ENCODE measurements around the gene NDUFS7. TPM values are rescaled to one million over a fixed set of nuclear protein-coding genes. Genes with fewer than 3 reads are reported as not detected.
A peak's percentile ranks its signal among the peaks of the same experiment; 100 is the strongest.

The NDUFS7 gene
- total RNA-seq, 6 donors from 2014 or later, result 38.8 to 121 (median 100) TPM

DNA sequence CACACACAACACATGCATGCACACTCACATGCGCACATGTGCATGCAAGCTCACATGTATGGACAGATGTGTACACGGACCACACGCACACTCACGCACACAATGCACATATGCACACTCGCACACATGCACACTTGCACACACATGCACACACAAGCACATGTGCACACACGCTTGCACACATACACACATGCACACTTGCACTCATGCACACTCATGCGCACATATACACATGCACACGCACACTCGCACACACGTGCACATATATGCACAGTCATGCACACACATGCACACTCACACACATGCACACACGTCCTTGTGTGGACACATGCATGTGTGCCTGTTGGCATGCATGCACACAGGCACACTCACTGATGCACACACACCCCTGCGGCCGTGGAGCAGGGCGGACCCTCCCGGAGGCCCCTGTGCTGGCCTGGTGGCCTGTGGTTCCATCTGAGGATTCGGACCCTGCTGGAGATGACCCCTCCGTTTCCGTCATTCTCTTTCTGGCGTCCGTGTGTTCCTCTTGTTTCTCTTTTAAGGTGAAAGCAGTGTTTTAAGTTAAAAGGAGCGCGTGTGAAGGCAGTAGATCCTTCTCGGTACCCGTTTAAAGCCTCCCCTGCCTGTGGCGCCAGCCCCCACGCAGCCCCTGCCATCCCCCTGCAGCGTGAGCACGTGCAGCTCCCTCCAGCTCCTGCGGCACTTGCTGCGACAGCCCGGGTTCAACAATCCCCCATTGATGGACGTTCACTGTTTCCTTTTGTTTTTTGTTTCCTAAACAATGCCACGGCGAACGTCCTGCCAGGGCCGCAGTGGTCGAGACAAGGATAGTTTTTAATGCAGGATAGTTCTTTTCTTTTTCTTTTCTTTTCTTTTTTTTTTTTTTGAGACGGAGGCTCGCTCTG is 5.6 kb downstream of the NDUFS7 start:
- WGBS, 2 donors, result 92 to 95% methylated on average over 38 to 39 of the region's 39 CpGs
- Histone ChIP-seq H3K4me1 (peaks cover 10 to 28% (median 17%) of the 10 kb centered on the region in 4 donors), H3K4me3 (no peak overlapping the region), H3K9me3 (no peaks in the 10 kb centered on the region), H3K27me3 (no peaks in the 10 kb centered on the region), H3K36me3 (peaks cover 16 to 76% (median 58%) of the 10 kb centered on the region in 4 donors), H3K27ac (no peak overlapping the region)
- TF ChIP-seq, protein P1, sequence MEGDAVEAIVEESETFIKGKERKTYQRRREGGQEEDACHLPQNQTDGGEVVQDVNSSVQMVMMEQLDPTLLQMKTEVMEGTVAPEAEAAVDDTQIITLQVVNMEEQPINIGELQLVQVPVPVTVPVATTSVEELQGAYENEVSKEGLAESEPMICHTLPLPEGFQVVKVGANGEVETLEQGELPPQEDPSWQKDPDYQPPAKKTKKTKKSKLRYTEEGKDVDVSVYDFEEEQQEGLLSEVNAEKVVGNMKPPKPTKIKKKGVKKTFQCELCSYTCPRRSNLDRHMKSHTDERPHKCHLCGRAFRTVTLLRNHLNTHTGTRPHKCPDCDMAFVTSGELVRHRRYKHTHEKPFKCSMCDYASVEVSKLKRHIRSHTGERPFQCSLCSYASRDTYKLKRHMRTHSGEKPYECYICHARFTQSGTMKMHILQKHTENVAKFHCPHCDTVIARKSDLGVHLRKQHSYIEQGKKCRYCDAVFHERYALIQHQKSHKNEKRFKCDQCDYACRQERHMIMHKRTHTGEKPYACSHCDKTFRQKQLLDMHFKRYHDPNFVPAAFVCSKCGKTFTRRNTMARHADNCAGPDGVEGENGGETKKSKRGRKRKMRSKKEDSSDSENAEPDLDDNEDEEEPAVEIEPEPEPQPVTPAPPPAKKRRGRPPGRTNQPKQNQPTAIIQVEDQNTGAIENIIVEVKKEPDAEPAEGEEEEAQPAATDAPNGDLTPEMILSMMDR (IDR thresholded peaks at IDR 0.05), result no peak
- DNase-seq (no peak), ATAC-seq (ENCODE audit: low FRiP score in 2 of 2) (peak in 1 of 2 donors; percentile 12)

DNA sequence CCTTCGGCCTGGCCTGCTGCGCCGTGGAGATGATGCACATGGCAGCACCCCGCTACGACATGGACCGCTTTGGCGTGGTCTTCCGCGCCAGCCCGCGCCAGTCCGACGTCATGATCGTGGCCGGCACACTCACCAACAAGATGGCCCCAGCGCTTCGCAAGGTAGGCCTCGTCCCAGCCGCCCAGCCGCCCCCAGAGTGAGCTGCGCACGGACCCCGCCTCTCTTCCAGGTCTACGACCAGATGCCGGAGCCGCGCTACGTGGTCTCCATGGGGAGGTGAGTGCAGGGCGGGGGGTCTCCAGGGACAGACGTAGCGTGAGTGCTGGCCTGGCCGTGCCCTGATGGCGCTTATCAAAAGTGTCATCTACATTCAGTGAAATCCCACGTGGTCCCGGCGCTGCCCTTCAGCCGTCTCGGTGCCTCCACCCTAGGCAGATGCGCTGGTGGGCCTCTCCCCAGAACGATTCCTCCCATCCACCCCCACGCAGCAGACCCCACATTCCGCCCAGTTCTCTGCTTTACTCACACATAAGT is 7.2 kb downstream of the NDUFS7 start:
- TF ChIP-seq, protein P1 (IDR thresholded peaks at IDR 0.05), result no peak
- TF ChIP-seq EP300 (IDR thresholded peaks at IDR 0.05) (no peak), POLR2A (IDR thresholded peaks at IDR 0.05) (no peak), POLR2AphosphoS5 (IDR thresholded peaks at IDR 0.05) (no peak)
- Histone ChIP-seq H3K27me3 (no peaks in the 10 kb centered on the region), H3K4me3 (no peak overlapping the region), H3K9me3 (no peaks in the 10 kb centered on the region), H3K4me1 (peaks cover 0 to 11% (median 2%) of the 10 kb centered on the region in 4 donors), H3K36me3 (peaks cover 16 to 86% (median 62%) of the 10 kb centered on the region in 4 donors), H3K27ac (no peak overlapping the region)
- DNase-seq, result peak in 1 of 2 donors; percentile 83
- ATAC-seq (ENCODE audit: low FRiP score in 2 of 2), result no peak
- 96 to 97% methylated on average over 37 to 42 of the region's 42 CpGs for WGBS, 2 donors

DNA sequence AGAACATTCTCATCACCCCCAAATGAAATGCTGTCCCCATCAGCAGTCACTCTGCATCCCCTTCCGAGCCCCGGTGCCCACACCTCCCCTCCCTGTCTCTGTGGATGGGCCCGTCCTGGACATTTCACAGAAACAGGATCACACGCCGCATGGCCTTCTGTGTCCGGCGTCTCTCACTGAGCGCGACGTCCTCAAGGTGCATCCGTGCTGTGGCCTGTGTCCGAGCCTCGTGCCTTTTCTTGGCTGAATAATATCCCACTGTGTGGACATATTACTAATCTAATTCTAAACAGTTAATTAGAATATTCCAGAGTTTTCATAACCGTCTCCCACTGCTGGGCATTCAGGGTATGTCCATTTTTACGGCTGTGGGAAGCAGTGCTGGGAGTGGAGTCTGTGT is 8.7 kb downstream of the NDUFS7 start:
- no peak for DNase-seq
- Histone ChIP-seq H3K36me3 (peaks cover 16 to 76% (median 62%) of the 10 kb centered on the region in 4 donors), H3K4me1 (peaks cover 0 to 9% (median 4%) of the 10 kb centered on the region in 4 donors), H3K27ac (no peak overlapping the region), H3K27me3 (no peaks in the 10 kb centered on the region), H3K4me3 (no peak overlapping the region), H3K9me3 (no peaks in the 10 kb centered on the region)
- no peak for TF ChIP-seq POLR2AphosphoS5 (IDR thresholded peaks at IDR 0.05)
- TF ChIP-seq EP300 (IDR thresholded peaks at IDR 0.05), result no peak
- TF ChIP-seq POLR2A (IDR thresholded peaks at IDR 0.05), result no peak
- TF ChIP-seq, protein P1 (IDR thresholded peaks at IDR 0.05), result no peak
- 94 to 97% methylated on average over 15 of the region's 15 CpGs for WGBS, 2 donors
- no peak for ATAC-seq (ENCODE audit: low FRiP score in 2 of 2)

DNA sequence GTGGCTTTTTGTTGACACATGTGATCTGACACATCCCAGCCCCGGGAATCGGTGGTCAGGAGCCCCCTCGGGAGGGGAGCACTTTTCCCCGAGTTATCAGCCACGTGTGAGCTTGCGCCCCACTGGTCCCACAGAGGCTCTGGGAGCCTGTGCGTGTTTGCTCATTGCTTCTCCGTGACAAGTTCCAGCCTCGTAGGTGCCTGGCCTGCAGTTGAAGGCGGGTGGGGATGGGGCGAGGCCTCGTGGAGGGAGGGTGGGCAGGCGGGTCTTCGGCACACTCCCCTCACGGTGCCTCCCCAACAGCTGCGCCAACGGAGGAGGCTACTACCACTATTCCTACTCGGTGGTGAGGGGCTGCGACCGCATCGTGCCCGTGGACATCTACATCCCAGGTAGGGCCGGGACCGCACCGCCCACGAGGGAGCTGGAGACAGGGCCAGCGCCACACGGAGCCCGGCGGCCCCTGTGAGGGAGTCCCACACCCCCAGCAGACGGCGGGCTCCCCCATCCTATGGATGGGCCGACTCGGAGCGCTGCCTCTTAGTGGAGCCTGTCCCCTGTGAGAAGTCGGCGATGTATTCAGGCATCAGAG is 9.3 kb downstream of the NDUFS7 start:
- H3K27ac ChIP-seq, result no peak overlapping the region
- H3K36me3 ChIP-seq, result peaks cover 16 to 73% (median 60%) of the 10 kb centered on the region in 4 donors
- WGBS, 2 donors, result 89% methylated on average over 26 of the region's 37 CpGs; no CpG with 5 or more reads in 1 of the 2 donors
- H3K27me3 ChIP-seq, result no peaks in the 10 kb centered on the region
- no peaks in the 10 kb centered on the region for H3K9me3 ChIP-seq
- H3K4me1 ChIP-seq, result peaks cover 0 to 8% (median 4%) of the 10 kb centered on the region in 4 donors
- H3K4me3 ChIP-seq, result no peak overlapping the region
- no peak for ATAC-seq (ENCODE audit: low FRiP score in 2 of 2)
- TF ChIP-seq, protein P1 (IDR thresholded peaks at IDR 0.05), result no peak
- TF ChIP-seq POLR2A (IDR thresholded peaks at IDR 0.05), result no peak
- no peak for TF ChIP-seq EP300 (IDR thresholded peaks at IDR 0.05)
- TF ChIP-seq POLR2AphosphoS5 (IDR thresholded peaks at IDR 0.05), result no peak
- DNase-seq, result peak in 1 of 2 donors; percentile 78
